GM18517 (cell line): ENCODE data around the gene SAMD5.

Experiments
- ATAC-seq: cut with Tn5 transposase; IDR thresholded peaks from one replicate; pipeline ENCODE4 v1.9.1; 2021; ENCODE audit warnings: mild to moderate bottlenecking, moderate library complexity; ENCODE audit not compliant: unreplicated experiment

SAMD5 gene

DNA sequence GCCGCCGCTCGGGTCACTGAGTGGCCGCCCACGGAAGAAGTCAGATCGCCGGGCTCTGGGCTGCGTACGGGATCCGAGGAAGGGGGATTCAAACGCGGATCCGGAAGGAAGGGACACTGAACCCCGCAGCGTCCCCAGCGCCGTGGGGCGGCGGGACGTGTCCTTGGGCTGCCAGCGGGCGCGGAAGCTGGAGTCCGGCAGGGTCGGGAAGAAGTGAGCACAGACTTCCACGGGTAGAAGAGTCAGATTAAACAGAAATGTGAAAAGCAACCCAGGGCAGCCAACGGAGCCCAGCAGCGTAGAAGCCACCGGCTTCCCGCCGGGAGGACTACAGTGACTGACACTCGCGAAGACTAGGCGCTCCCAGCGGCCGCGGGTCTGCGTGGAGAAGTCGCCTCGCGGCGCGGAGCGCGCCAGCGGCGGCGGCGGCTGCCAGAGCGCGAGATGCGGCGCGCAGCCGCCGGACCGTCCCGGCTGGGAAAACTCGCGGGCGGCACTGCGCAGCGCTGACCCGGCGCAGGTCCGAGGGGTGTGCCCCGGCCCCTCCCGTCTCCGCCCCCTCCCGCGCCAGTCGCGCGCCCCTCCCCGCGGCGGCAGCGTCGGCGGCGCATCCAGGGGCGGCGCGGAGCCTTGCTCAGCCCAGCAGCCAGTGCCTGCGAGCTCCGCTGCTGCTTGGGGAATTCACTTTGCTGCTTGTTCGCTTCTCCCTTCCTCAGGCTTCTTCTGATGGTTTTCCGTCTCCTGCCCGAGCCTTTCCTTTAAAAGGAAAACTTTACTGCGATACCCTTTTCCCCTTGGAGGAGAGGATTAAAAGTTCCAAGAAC lies at the start of gene SAMD5:
Gene SAMD5, plus strand, starts transcription at position 649 of the 824 bp plus-strand sequence. CDS start 239 bp downstream, outside the sequence.
- peak; percentile 44 for ATAC-seq

DNA sequence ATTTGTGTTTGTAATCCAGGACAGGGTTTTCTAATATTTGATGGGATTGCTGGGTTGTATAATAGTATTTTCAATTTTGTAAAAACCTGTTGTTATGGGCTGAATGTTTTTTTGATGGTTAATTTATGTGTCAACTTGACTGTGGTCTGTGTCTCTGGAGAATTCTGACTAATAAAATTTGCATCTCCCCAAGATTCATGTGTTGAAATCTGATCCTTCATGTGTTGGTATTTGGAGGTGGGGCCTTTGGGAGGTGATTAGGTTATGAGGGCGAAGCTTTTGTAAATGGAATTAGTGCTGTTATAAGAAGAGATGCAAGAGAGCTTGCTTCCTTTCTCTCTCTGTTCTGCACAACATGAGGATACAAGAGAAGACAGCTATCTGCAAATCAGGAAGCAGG lies 48.7 kb upstream of the SAMD5 start:
- no peak for ATAC-seq

DNA sequence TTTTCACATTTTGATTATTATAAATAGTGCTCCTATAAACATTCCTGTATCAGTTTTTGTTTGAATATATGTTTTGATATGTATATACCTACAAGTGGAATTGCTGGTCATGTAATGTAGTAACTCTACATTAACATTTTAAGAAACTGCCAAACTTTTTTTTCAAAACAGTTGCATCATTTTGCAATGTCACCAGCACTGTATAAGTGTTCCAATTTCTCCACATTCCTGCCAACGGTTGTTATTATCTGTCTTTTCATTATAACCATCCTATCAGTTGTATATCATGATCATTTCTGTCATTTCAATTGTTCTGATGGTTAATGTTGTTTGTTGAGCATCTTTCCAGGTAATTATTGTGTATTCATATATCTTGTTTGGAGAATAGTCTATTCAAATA lies 44.8 kb upstream of the SAMD5 start:
- no peak for ATAC-seq

DNA sequence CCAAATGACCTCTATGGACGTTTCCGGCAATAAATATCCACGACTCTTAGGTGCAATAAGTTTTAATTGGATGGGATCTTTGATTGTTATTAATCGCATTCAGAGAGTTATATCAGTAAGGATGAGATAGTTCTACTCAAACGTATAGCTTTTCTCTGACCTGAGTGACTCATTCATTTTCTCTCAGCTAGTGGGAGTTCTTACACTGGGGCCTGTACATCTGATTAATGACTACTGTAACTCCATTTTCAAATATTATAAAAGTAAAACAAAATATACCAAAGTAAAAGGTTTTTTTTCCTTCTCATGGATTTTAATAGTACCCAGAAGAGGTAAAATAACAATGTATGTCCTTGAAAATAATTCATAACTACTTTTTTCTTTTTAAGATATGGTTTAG lies 41.1 kb upstream of the SAMD5 start:
- no peak for ATAC-seq

DNA sequence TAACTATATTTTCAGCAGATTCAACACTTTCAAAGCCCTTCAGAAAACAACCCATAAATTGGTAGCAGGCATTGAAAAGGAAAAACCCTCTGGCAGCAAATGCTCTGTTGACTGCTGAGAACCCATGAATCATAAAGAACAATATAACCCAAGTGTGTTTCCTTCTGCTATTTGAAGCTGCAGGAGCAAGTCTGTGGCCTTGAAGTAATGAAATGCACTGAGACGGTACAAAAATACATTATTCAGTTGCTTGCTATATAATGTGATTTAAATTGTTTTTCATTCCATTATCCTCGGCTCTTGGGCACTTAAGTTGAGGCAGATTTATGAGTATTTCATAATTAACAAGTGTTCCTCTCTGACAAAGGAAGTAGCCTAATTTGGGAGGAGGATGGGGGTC lies 40.6 kb upstream of the SAMD5 start:
- no peak for ATAC-seq

DNA sequence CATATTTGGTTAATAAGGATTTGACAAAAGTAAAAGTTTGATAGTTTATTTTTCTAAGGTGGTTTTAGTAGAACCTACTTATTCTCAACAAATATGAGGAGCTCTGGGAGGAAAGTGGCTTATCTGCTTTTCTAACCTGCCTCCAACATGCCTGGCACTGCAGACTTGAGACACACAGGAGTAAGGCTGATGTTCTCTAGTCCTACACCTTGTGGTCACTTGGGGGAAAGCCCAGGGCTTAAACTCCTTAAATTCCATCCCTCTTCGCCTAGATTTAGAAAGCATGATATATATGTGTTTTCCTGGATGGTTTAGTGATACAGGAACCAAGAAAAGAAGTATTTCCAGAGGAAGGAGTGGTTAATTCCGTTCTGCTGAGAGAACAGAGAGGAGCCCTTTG lies 39.9 kb upstream of the SAMD5 start:
- no peak for ATAC-seq

DNA sequence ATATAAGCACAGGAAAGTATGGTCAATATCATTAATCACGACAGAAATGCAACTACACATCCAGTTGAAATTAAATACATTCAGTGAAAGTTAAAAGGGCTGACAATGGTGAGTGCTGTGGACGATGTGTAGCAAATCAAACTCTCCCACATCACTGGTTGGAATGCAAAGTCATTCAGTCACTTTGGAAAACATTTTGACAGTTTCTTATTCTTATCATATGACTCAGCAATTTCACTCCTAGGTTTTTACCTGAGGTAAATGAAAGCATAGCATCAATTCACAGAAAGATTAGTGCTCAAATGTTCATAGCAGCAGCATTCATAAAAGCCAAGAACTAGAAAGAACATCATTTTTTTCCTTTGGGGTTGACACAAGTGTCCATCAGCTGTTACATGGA lies 28.6 kb upstream of the SAMD5 start:
- ATAC-seq, result no peak

DNA sequence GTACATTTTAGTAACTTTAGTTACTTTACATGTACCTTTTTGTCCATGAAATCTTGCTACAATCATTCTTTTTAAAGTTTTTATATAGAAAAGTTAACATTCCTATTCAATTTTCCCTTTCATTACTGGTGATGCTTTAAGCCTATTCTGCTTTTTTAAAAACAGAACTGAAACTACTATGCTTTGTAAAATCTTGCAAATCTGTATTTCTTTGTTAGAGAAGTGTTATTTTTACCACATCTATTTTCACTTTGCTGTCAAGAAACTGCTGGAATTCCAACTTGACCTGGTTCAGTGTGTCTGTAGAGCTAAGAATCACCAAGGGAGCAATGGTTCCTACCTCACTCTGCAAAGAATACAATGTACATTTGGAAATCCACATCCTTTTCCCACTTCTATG lies 21.8 kb upstream of the SAMD5 start:
- ATAC-seq, result no peak

DNA sequence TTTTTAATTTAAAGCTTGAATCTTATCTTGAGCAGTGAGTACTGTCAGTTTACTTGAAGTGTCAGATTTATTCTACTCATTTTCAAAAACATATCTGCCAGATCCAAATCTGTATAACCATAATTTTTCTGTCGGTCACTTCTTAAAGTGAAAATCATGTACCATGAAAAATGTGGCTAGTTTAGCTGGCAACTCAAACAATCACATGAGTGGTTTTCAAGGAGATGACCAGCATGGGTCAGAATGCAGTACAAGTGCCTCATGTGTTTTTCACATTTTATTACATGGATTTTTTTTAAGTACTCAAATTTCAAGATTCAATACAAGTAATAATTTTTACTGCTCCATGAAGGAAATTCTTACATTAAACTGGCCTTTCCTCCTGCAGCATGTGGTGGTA lies 11.0 kb upstream of the SAMD5 start:
- no peak for ATAC-seq

DNA sequence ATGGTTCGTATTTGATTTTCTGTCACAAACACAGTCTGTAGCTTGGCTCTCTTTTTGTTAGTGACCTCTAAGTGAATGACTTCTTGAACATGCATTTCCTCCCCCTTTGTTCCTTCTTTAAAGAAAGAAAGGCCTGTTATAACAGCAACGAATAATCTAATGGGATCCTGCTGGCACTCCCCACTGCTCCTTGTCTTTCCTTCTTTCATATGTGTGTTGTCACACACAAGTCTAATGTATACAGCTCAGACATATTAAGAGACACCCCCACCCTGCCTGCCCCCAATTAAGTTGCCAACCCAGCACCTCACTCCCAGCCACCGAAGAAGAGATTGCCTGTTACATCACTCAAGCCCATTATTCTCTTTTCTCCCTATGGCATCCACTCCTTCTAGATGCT lies 4.9 kb upstream of the SAMD5 start:
- no peak for ATAC-seq

DNA sequence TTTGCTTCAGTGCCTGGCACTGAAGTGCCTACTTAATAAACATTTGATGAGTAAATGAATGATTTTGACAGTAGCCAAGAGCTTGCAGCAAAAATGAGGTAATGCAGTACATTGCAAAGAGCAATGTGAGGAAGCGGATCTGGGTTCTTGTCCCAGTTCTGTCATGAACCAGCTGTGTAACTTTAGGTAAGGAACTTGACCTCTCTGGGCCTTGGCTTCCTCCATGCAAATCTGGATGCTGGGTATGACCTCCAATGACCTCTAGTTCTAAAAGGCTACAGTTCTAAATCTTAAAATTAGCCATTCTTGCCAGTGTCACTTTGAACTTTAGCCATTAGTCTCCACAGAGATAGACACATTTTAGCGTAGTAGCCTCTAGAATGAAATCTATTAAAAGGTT lies 3.6 kb upstream of the SAMD5 start:
- ATAC-seq, result no peak

DNA sequence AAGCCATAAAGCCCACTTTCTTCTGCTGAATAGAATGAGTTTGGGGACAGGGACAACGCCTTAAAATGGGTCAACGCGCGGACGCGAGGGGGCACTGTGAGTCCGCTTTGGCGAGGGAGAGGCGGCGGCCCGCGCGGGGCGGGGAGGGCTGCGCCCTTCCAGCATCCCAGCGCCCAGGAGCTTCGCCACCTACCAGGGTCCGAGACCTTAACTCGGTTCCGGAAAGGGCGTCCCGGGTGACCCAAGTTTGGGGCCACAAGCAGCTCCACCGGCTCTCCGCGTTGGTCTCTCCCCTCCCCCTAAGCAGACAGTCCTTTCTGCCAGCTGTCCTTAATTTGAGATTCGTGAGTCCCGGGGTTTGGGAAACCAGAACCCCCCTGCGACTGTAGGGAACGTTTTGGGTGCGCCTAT lies 1.8 kb upstream of the SAMD5 start:
- no peak for ATAC-seq

DNA sequence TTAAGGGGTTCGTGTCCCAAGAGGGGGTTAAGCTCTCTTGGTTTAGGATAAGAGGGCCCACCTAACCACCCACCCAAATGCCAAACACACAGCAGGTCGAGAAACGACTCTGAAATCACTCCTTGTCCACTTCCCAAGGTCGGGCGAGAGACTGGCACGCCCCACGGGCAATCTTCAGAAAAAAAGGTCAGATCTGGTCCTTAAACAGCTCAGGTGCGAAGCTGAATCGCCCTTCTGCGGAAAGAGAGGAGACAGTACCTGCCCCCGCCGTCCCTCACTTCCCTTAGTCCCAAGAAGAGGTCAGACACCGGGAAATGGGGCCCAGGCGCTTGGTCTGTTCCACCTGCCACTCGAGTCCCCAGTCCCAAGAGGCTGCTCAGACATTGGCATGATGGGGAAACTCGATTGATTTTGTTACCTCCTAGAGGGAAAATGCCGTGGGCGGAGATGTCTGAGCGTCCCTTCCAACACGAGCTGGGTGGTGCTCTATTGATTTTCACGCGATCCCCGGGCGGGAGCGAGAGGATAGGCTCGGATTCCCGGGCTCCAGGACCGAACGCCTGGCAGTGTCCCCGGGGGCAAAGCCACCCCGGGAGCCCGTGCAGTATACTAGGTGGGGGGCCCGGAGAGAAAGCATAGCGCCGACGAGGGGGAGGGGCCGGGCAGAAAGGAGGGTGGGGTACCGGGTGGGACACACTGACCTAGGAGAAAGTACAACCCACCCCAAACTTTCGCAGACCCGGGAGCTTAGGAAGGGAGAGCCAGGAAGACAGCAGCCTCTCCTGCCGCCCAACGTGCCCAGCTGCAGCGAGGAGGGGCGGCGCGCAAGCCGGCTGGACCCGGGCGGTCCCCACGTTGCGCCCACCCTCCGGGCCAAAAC lies 1.1 kb upstream of the SAMD5 start:
- no peak for ATAC-seq

DNA sequence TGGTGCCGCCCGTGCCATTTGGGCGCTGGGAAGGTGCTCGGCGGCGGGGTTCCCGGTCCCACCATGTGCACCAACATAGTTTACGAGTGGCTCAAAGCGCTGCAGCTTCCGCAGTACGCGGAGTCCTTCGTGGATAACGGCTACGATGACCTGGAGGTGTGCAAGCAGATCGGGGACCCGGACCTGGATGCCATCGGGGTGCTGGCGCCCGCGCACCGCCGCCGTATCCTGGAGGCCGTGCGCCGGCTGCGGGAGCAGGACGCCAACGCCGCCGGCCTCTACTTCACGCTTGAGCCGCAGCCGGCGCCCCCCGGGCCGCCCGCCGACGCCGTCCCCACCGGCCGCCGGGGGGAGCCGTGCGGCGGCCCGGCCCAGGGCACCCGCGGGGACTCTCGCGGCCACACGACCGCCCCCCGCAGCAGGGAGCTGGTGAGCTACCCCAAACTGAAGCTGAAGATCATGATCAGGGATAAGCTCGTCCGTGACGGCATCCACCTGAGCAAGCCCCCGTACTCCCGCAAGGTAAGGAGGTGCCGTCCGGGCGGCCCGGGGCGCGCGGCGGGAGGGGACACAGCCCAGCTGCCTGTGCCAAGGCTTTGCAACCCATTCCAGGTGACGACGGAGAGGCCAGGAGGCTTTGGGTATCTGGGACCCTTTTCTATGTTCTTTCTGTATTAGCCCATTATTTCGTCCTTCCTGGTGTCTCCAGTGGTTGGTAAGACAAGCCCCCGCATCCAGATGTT lies 547 bp downstream of the SAMD5 start:
- ATAC-seq, result peak; percentile 25

DNA sequence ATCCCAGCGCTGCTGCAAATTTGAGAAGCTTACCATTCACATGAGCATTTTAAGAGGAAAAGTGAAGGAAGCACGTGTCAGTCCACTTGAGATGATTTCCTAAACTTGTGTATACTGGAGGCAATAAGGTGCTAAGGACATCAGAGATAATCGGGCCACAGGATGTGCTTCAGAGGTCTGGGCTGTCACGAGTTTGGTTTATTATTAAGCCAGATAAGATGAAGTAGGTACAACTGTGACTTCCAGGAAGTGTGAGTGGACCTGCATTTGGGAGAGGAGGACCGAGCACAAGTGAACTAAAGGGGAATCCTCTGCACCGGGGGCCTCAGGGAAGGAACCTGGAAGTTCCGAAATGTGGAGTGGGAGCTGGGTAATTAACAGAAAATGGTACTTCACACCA lies 1.4 kb downstream of the SAMD5 start:
- peak; percentile 51 for ATAC-seq

DNA sequence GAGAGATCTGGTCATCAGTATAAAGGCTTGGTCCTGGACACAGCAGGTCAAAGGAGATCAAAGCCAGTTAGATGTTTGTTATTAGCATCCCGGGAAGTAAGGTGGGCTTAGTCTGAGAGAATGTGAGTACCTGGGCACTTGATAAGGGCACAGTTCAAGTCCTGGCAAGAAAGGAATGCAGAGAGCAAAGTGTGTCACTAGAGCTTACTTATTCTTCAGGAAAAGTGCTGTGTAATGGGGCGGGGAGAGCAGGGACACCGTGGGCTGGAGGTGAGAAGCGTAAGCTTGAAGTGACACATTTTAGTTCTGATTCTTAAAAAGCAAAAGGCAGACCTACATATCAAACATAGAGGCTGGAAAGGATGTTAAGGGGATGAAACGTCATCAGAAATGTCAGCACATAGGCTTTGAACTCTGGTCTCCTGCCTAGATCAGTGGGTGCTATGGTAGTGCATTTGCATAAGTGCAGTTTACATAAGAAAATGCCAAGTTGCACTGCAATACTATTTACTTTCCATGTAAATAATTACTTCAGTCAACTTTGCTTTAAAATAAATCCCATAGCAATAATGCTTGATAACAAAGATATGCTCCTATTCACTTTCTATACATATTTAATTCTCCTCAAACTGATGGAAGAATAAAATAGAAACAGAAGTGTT lies 2.6 kb downstream of the SAMD5 start:
- no peak for ATAC-seq

DNA sequence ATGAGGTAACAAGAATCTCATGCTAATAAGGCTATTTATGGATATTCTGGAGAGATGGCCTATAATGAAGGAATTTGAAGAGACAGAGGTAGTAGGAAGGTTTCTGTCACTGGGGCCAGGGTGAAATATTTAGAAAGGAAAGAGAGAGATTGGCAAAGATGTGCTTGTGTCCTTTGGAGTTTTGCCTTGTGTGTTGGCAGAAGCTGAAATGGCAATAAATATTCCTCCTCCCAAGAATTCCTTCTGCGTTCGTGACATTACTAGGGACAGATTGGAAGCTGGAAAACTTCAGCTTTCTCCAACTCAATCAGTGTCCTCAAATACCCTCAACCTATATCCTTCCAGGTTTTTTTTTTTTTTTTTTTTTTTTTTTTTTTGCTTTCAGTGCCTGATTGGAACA lies 6.3 kb downstream of the SAMD5 start:
- ATAC-seq, result no peak

DNA sequence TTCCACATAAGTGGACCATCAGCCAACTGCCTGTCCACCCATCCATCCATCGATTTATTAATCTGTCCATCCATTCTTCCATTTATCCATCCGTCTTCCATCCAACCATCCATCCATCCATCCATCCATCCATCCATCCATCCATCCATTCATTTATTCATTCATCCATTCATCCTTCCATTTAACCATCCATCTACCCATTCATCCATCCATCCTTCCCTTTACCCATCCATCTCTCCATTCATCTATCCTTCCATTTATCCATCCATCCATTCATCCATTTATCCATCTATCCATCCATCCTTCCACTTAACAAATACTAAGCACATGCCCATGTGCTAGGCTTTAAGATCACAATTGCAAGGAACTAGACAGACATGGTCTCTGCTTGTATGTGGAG lies 6.8 kb downstream of the SAMD5 start:
- ATAC-seq, result no peak

DNA sequence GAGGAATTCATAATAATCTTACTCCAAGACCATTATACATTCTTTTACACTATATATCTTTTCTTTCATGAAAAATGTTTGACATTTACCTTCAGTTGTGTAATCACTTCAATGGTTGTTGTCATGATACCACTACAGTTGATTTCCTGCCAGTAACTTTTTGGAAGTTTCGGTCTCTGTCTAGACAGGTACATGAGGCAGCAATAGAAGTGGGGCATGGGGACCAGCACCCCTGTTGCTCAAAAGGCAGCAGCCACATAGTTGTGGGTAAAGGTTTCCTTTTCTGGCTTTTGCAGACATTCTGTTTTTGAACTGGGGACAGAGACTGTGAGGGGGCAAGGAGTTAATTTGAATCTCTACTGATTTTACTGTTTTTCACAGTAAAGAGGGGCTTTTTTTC lies 14.1 kb downstream of the SAMD5 start:
- no peak for ATAC-seq

DNA sequence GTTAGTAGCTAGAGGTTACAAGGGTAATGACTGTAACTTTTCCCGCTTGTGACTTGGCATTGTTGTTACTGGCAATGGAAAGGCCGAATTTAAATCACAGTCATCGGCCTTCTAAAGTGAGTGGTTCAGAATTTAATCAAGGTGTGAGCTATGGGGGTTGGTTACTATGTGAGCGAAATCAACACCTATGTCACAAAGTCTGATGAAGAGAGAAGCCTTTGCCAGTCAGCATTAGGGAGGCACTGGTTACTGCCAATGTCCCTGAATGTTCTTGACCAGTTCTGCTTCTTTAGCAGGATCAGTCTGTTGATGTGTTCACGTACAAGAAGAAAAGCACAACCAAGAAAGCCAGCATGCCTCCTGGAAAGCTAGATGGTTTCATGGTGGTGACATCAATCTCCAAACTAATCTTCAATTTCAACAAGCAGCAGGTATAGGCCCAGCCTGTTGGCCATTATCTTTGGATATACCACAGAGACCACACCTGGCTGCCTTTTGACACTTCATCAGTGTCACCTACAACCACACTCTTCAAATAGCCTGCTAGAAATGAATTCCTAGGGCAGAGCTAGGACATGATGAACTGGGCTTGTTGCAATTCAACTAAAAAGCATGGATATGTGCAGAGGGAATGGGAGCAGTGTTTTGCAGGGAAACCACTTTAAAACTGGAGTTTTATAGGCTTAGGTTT lies 17.2 kb downstream of the SAMD5 start:
- no peak for ATAC-seq
